Activated CD4-positive, CD25-positive, alpha-beta regulatory T cell treated with anti-CD3 and anti-CD28 coated beads, Interleukin-2, amount 50 U/mL, for 24 hours (primary cell): ENCODE results near the gene TMEM100.
"Not testable (repeated sequence)": the region's sequence is repeated elsewhere in the genome, so short reads cannot be mapped to it uniquely, and the experiment has no call there.

Experiments used
- ATAC-seq, 2 donors: fragments of 150-1000 bp; cut with Tn5 transposase; one replicate each; pipeline ENCODE4 v1.10.0; 2021; ENCODE audit warnings: mild to moderate bottlenecking in 1 of 2, moderate library complexity in 1 of 2

The TMEM100 gene

DNA sequence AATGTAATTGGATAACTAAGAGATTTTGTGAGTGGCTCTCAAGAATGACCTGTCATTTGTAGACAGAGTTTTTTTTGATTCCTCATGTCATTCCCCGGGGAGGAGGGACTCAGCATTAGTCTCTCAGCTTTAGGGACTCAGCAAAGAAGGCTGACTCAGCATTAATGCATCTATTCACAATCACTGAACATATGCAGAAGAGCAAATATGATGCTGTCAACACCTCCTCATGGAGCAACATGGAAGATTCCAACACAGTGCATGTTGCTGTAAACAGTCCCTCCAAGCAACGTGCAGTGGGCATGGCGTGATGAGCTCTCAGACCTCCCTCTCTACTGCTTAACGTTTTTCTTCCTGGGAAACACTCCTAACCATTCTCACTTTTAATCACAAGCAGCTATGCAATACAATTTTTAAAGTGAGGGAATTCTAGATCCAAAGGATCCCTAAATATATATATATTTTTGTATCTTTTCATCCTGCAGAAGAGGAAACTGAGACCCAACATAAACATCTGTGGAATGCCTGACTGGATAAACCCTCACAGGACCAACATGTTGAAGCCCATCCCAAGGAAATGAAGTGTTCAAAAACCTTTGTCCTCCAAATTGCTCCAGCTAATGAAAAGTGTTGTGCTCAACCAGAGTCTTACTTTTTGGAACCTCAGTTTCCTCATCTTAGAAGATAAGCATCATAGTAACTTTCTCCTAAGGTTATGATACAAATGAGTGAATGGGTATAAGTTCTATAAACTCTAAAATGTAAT is 38.9 kb downstream of the TMEM100 start:
- ATAC-seq: no peak

DNA sequence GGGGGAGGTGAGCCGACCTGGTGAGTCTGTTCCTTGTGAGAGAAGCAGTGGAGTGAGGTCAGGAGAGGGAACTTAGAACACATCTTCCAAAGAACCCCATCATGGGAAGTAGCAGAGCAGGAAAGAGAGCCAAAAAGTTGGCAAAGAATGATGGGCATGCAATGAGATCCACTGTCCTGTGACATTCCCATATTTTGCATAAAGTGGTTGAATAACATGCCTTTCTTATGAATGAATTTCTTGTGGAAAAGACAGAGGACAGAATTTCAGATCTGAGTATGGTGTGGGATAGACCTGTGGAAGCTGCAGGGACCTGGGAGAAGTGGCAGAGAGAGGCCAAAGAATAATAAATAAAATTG is 41.3 kb downstream of the TMEM100 start:
- ATAC-seq: no peak

DNA sequence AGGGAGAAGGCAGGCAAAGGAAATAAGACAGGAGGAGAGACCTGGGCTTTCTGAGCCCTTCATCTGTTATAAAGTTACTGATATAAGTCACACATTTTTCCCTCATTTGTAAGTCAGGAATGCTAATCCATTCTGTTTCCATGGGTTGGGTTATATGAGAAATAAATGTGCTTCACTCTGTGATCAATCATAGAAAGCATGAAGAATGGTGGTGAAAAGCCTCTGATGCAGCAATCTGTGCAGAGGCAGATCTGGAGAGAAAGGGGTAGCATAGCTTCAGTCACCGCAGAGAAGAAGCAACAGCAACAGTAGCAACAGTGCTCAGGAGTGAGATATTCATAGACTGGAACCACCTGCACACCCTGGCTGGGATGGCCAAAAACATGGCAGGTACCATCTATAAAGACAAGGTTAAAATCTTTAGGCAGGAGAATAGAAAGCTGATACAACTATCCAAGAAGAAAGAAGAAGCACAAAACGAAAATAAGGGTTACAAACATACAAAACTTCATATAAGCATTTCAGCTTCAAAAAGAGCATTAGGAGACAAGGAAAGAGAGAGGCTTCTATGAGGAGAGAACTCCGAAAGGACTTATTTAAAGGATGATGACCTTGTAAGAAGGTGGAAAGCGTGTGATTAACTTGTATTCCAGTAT is 41.9 kb downstream of the TMEM100 start:
- ATAC-seq: no peak

DNA sequence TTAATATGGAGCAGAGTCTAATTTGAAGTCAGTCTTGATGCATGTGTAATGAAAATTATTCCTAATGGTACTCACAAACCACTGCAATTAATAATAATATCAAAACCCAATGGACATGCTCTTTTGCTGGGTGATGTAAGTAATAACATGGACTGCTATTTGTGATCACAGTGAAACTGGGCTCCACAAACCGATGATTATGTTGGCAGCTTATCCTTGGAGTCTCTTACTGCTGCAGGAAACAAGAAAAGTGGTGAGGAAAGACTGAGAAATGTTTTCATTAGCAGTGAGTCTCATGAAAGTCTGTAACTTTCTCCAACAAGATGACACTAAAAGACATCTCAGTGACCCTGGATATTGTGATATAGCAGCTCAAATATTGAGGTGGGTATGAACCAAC is 45.2 kb downstream of the TMEM100 start:
- no peak for ATAC-seq

- no peak for ATAC-seq
Measured at GRCh38 chr17:55676274-55676673, 46.4 kb downstream of the TMEM100 start.

DNA sequence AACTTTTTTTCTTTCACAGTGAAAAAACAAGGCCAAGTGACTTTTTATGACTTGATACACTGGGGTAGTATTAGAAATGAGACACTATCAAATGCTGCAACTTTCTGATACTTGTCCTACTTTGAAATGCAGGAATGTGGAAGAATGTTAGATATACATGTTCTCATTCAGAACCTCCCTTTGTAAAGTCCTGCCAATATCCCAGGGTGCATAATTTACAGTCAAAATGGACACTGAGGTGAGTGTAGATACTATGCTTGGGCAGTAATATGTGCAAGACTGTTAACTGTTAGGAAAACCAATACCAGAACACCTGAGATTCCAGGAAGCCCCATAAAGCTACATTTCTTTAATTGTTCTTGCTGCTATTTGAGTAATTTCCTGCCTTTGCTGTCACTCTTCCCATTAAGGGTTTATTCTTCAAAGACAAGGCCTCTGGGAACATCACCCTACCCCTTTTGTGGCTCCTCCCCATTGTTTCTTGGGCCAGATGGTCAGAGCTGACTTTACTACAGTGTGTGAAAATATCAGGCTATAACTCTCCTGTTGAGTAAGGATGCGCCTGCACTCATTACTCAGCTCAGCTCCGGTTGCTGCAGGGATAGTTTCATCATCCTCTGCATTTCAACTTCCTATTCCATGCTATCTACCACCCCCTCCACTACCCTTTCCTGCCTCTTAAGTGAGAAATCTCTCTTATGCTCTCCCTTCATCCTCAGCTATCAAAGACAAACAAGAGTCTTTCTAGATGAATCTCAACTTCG is 48.7 kb downstream of the TMEM100 start:
- no peak for ATAC-seq

DNA sequence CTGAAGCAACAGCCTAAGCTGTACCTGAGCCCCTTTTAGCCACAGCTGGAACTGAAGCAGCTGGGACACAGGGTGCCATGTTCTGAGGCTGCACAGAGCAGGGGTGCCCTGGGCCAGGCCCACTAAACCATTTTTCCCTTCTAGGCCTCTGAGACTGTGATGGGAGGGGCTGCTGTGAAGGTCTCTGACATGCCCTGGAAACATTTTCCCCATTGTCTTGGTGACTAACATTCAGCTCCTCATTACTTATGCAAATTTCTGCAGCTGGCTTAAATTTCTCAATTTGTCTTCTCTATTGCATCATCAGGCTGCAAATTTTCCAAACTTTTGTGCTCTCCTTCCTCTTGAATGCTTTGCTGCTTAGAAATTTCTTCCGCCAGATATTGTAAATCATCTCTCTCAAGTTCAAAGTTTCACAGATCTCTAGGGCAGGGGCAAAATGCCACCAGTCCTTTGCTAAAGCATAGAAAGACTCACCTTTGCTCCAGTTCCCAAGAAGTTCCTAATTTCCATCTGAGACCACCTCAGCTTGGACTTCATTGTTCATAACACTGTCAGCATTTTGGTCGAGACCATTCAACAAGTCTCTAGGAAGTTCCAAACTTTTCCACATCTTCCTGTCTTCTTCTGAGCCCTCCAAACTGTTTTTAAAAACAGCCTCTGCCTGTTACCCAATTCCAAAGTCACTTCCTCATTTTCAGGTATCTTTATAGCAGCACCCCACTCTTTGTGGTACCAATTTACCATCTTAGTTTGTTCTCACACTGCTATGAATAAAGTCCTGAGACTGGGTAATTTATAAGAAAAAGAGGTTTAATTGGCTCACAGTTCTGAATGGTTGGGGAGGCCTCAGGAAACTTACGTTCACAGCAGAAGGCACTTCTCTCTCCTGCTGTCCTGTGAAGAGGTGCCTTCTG is 49.8 kb downstream of the TMEM100 start:
- ATAC-seq: no peak

GRCh38 chr17:55672010-55672409 is 50.7 kb downstream of the TMEM100 start:
- not testable (repeated sequence) for ATAC-seq
